AG08395 (cell line): ENCODE results near the gene KCNK2.

Experiments
- DNase-seq: peaks from one replicate; pipeline ENCODE4 v3.0.0; 2012; ENCODE audit warnings: mixed read lengths, low spot score

KCNK2 gene

GRCh38 chr1:215095524-215095923 lies 13.0 kb downstream of the KCNK2 start:
- no peak for DNase-seq

GRCh38 chr1:215101511-215101910 lies 19.0 kb downstream of the KCNK2 start:
- DNase-seq, result no peak

- DNase-seq, result no peak
Measured at GRCh38 chr1:215104283-215104682, 21.7 kb downstream of the KCNK2 start.

- no peak for DNase-seq
Measured at GRCh38 chr1:215106067-215106466, 23.5 kb downstream of the KCNK2 start.

GRCh38 chr1:215109171-215109570 lies 26.6 kb downstream of the KCNK2 start:
- no peak for DNase-seq

- DNase-seq, result no peak
Measured at GRCh38 chr1:215111916-215112315, 29.4 kb downstream of the KCNK2 start.

- DNase-seq, result no peak
Measured at GRCh38 chr1:215113776-215114153, 31.2 kb downstream of the KCNK2 start.

GRCh38 chr1:215114154-215114933 lies 31.8 kb downstream of the KCNK2 start:
- DNase-seq, result peak; percentile 62

GRCh38 chr1:215115760-215116159 lies 33.2 kb downstream of the KCNK2 start:
- no peak for DNase-seq

GRCh38 chr1:215118081-215118480 lies 35.5 kb downstream of the KCNK2 start:
- DNase-seq, result no peak

- DNase-seq, result no peak
Measured at GRCh38 chr1:215119056-215119455, 36.5 kb downstream of the KCNK2 start.

GRCh38 chr1:215119719-215120365 lies 37.3 kb downstream of the KCNK2 start:
- DNase-seq, result peak; percentile 25

- no peak for DNase-seq
Measured at GRCh38 chr1:215128504-215128903, 46.0 kb downstream of the KCNK2 start.

- DNase-seq, result no peak
Measured at GRCh38 chr1:215131291-215131690, 48.8 kb downstream of the KCNK2 start.

- DNase-seq, result peak; percentile 45
Measured at GRCh38 chr1:215132156-215132555, 49.6 kb downstream of the KCNK2 start.

- DNase-seq, result no peak
Measured at GRCh38 chr1:215133532-215133931, 51.0 kb downstream of the KCNK2 start.

GRCh38 chr1:215137985-215138384 lies 55.4 kb downstream of the KCNK2 start:
- no peak for DNase-seq

- no peak for DNase-seq
Measured at GRCh38 chr1:215140135-215140534, 57.6 kb downstream of the KCNK2 start.

GRCh38 chr1:215141460-215141859 lies 58.9 kb downstream of the KCNK2 start:
- DNase-seq, result no peak

GRCh38 chr1:215143497-215143896 lies 61.0 kb downstream of the KCNK2 start:
- no peak for DNase-seq

- no peak for DNase-seq
Measured at GRCh38 chr1:215146240-215146975, 63.9 kb downstream of the KCNK2 start.

GRCh38 chr1:215147024-215147423 lies 64.5 kb downstream of the KCNK2 start:
- DNase-seq, result no peak
